HepG2 (cell line): ENCODE results near the gene DMTF1. TPM values are rescaled to one million over a fixed set of nuclear protein-coding genes. Genes with fewer than 3 reads are reported as not detected.
A peak's percentile ranks its signal among the peaks of the same experiment; 100 is the strongest.

Source experiments
- CERS6 ChIP-seq: sonication (generic); formaldehyde crosslinking; IDR thresholded peaks from 2 replicates; pipeline ENCODE4 v1.5.0; 2020; ENCODE audit warnings: missing genetic modification reagents
- ETV5 ChIP-seq: IDR thresholded peaks from 2 replicates; pipeline ENCODE4 v1.6.1; 2018; ENCODE audit warnings: missing biosample characterization, missing genetic modification reagents, inconsistent platforms, borderline replicate concordance
- FIP1L1 ChIP-seq: fragments of 200-400 bp; formaldehyde crosslinking; IDR thresholded peaks from 2 replicates; pipeline ENCODE4 v1.6.1; 2018; ENCODE audit warnings: low read depth, mild to moderate bottlenecking, low read length, moderate library complexity, borderline replicate concordance; ENCODE audit not compliant: insufficient read depth
- NFAT5 ChIP-seq: sonication (generic); formaldehyde crosslinking; IDR thresholded peaks from 2 replicates; pipeline ENCODE4 v1.4.0; 2020; ENCODE audit warnings: missing genetic modification reagents
- NR2C2 ChIP-seq: sonication (generic); formaldehyde crosslinking; IDR thresholded peaks from 2 replicates; pipeline ENCODE4 v1.4.0; 2020; ENCODE audit warnings: missing genetic modification reagents, mild to moderate bottlenecking, moderate library complexity, borderline replicate concordance
- TBX2 ChIP-seq: sonication (generic); formaldehyde crosslinking; IDR thresholded peaks from 2 replicates; pipeline ENCODE4 v1.5.0; 2020; ENCODE audit warnings: missing genetic modification reagents, mild to moderate bottlenecking, borderline replicate concordance
- ZNF263 ChIP-seq: sonication (generic); formaldehyde crosslinking; IDR thresholded peaks from 2 replicates; pipeline ENCODE4 v1.4.0; 2020; ENCODE audit warnings: missing genetic modification reagents
- ZNF501 ChIP-seq: sonication (generic); formaldehyde crosslinking; IDR thresholded peaks from 2 replicates; pipeline ENCODE4 v1.5.1; 2020; ENCODE audit warnings: mild to moderate bottlenecking, moderate library complexity, missing genetic modification reagents
- ZNF710 ChIP-seq: sonication (generic); formaldehyde crosslinking; IDR thresholded peaks from 2 replicates; pipeline ENCODE4 v1.5.0; 2020; ENCODE audit warnings: mild to moderate bottlenecking, missing genetic modification reagents, borderline replicate concordance
- polyA plus RNA-seq, 8 experiments: library from polyadenylated mRNA; depleted of rRNA in 3 of 8; stranded (reverse) in 7 of 8; unstranded in 1 of 8; fragments of >200 nt; fragmentation: Illumina TruSeq in 4 of 8; extraction: Trizol in 4 of 8; gene quantifications; 2 replicates each; pipeline versions ENCODE4 v1.2.1 to v1.2.3, GENCODE V29; 2011 to 2016; ENCODE audit warnings: low read depth in 4 of 8, missing spikeins in 1 of 8, mixed read lengths in 1 of 8; ENCODE audit not compliant: insufficient read depth in 1 of 8
- total RNA-seq, 5 experiments: library from RNA; depleted of rRNA; stranded (reverse); fragments of >200 nt; fragmentation: Illumina TruSeq; extraction: Trizol; gene quantifications; 2 replicates each; pipeline ENCODE4 v1.2.3, GENCODE V29; 2016; ENCODE audit warnings: low read depth in 1 of 5
- TF ChIP-seq, protein P1 (sequence below): sonication (generic); formaldehyde crosslinking; IDR thresholded peaks from 2 replicates; pipeline ENCODE4 v1.8.0; 2022; ENCODE audit warnings: mild to moderate bottlenecking, missing genetic modification reagents, moderate library complexity
- TF ChIP-seq, protein P2 (sequence below): sonication (generic); formaldehyde crosslinking; IDR thresholded peaks from 2 replicates; pipeline ENCODE4 v1.4.0; 2020; ENCODE audit warnings: missing genetic modification reagents

DMTF1 gene
- total and polyA plus RNA-seq, 2 of the 13 experiments (the other 11 are each of a cell fraction or from before 2014, with no cell fraction given): 45.8 to 132 TPM

DNA sequence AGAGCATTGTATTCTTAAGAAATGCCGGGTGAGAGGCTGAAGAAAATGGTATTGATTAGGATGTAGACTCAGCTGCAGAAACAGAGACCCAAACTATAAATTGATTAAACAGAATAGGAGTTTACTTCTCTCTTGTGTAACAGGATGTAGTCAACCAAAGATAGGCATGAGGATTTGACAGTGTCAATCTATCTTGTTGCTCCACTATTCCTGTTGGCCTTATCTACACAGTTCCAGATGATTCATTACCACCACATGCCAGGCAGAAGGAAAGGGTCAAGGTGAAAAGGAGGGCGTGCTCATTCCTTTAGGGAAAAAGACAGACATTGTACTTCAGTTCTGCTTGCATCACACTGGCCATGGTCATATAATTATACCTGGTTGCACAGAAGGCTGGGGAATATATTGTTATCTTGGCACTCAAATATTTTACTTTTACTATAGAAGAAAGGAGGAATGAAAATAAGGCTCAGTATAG lies 11.9 kb upstream of the DMTF1 start (continued):
- TF ChIP-seq ETV5 (peak; percentile 54; the same call in 1 of the 2 replicates), ZNF710 (no peak), ZNF263 (CRISPR knock-in tag) (no peak), CERS6 (CRISPR knock-in tag) (no peak), ZNF501 (CRISPR knock-in tag) (no peak), FIP1L1 (no peak), TBX2 (CRISPR knock-in tag) (no peak), NFAT5 (no peak), NR2C2 (CRISPR knock-in tag) (peak; percentile 45; the same call in 1 of the 2 replicates)
- TF ChIP-seq, protein P1, sequence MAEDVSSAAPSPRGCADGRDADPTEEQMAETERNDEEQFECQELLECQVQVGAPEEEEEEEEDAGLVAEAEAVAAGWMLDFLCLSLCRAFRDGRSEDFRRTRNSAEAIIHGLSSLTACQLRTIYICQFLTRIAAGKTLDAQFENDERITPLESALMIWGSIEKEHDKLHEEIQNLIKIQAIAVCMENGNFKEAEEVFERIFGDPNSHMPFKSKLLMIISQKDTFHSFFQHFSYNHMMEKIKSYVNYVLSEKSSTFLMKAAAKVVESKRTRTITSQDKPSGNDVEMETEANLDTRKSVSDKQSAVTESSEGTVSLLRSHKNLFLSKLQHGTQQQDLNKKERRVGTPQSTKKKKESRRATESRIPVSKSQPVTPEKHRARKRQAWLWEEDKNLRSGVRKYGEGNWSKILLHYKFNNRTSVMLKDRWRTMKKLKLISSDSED (CRISPR knock-in tag): no peak
- TF ChIP-seq, protein P2, sequence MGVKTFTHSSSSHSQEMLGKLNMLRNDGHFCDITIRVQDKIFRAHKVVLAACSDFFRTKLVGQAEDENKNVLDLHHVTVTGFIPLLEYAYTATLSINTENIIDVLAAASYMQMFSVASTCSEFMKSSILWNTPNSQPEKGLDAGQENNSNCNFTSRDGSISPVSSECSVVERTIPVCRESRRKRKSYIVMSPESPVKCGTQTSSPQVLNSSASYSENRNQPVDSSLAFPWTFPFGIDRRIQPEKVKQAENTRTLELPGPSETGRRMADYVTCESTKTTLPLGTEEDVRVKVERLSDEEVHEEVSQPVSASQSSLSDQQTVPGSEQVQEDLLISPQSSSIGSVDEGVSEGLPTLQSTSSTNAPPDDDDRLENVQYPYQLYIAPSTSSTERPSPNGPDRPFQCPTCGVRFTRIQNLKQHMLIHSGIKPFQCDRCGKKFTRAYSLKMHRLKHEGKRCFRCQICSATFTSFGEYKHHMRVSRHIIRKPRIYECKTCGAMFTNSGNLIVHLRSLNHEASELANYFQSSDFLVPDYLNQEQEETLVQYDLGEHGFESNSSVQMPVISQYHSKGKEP (CRISPR knock-in tag): no peak
